ENCODE results near the gene LRP2.

GRCh38 chr2:169329688-169330554 is 32.4 kb downstream of the LRP2 start:
- TF ChIP-seq CTCF (IDR thresholded peaks at IDR 0.05) (no peak), POLR2A (IDR thresholded peaks at IDR 0.05) (no peak)

All from lower leg skin (tissue), 3 donors.